GM21576 (cell line): ENCODE measurements around the gene SMAD2.
"Not testable (repeated sequence)": the region's sequence is repeated elsewhere in the genome, so short reads cannot be mapped to it uniquely, and the experiment has no call there.

Experiments
- ATAC-seq: cut with Tn5 transposase; IDR thresholded peaks from one replicate; pipeline ENCODE4 v1.9.1; 2021; ENCODE audit warnings: mild to moderate bottlenecking, moderate library complexity; ENCODE audit not compliant: unreplicated experiment

Gene SMAD2

GRCh38 chr18:47795434-47795814 is 135.0 kb downstream of the SMAD2 start:
- ATAC-seq: no peak

DNA sequence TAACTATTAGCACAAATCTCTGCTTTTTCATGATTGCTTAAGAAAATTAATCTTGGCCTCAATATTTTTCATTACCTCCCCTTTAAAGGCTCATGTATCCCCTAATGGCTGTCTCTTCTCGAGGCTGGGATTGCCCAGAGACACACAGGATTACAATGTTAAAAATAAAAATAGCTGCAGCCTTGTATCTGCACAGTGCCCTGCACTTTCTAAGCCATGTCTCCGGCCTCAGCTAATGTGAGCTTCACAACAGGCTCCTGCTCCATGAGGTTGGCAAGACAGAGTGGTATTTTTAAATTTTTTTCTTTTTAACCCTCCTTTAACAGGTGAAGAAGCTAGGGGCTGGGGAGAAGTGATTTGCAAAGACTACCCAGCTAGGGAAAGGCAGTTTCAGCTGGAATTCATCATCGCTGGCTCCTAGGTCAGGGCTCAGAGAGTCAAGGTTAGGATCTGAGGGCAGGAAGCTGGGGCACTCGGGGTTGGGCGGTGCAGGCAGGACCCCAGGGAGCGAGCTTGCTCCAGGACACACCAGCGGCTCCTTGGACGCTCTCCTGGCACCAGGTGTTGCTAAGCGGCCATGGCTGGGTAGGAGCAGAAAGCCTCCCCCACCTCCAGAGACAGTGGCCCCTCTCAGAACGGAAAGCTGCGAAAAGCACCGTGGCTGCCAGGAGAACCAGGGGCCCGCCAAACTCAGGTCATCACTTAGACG is 135.6 kb downstream of the SMAD2 start:
- ATAC-seq: no peak

GRCh38 chr18:47793609-47794008 is 136.8 kb downstream of the SMAD2 start:
- no peak for ATAC-seq

GRCh38 chr18:47791461-47791985 is 138.9 kb downstream of the SMAD2 start:
- ATAC-seq: no peak

- no peak for ATAC-seq
Observed at GRCh38 chr18:47790036-47790435, 140.4 kb downstream of the SMAD2 start.

DNA sequence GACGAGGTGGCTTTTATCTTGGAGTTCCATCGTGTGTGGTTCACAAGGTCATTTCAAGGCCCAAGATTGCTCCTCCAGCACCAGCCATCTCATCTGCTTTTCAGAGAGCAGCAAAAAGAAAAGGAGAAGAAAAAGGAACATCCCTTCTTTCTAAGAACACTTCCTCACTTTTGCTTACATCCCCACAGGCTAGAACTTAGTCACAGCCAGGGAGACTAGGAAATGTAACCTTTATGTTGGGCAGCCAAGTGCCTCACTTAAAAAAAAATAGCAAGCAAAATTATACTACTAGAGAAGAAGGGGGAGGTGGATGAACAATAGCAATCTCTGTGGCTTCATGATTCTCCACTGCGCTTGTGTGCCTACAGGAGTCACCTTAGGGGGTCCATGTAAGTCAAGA is 141.8 kb downstream of the SMAD2 start:
- ATAC-seq: no peak

- no peak for ATAC-seq
Observed at GRCh38 chr18:47781561-47781960, 148.9 kb downstream of the SMAD2 start.

DNA sequence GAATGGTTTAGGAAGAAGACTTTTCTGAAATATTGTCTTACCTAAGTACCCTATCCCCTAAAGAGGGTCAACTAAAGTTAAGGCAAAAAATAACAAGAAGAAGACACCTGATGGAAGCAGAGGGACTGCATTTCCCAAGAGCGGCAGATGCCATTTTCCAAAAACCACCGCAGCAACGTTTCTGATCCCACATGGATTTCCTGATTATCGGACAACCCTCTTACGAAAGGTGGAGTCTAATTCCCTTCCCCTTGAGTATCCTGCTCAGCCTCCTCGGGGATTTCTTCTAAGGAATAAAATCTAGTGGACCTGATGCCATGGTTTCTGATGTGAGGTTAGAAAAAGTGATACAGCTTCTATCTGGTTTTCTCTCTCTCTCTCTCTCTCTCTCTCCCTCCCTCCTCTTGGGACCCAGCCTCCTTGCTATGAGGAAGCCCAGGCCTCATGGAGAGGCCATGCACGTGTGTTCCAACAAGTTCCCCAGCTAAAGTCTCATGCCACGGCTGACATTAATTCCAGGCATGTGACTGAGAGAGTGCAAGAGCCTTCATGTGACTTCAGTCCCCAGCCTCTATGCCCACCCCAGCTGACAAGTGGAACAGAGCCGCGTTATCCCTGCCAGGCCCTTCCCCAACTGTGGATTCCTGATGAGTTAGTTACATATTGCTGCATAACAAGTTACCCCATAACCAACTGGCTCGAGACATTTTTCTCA is 150.3 kb downstream of the SMAD2 start:
- no peak for ATAC-seq

DNA sequence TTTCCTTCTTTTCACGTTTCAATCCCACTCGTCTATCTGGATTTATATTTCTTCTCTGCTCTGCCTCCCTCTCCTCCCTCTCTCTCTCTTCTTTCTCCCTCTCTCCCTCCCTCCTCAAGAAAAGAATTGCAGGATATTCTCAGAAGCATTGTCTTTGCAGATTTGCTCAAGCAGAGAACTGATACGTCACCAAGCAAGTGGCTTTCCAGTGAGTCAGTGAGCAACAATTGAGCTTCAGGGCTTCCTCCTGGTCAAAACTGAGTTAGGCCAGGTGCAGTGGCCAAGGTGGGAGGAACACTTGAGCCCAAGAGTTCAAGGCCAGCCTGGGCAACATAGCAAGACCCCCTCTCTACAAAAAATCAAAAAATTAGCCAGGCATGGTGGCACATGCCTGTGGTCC is 151.1 kb downstream of the SMAD2 start:
- no peak for ATAC-seq

DNA sequence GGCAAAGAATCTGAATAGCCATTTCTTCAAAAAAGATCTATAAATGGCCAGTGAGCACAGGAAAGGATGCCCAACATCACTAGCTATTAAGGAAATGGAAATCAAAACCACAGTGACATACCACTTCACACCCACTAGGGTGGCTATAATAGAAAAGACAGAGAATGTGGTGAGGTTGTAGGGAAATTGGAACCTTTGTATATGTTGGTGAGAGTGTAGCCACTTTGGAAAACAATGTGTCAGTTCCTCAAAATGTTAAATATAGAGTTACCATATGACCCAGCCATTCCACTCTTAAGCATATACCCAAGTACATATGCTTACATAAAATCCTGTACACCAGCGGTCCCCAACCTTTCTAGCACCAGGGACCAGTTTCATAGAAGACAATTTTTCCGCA is 152.8 kb downstream of the SMAD2 start:
- no peak for ATAC-seq

DNA sequence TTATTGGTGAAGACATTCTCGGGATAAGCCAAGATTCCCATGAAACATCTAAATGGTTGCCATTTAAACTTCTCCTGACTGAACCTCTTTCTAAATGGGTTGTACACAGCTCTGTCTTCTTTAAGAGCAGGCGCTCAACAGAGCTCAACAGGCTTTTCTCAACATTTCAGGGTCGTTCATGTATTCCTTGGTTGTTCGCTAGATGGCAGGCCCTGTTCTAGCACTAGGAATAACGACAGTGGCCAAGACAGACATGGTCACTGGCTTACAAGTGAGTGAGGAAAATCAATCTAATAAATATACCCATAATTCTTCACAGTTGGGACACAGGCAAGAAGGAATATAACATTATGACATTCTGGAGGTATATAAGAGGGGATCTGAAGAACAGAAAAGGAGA is 154.5 kb downstream of the SMAD2 start:
- ATAC-seq: no peak

GRCh38 chr18:47773931-47774330 is 156.5 kb downstream of the SMAD2 start:
- no peak for ATAC-seq

- no peak for ATAC-seq
Observed at GRCh38 chr18:47772374-47773248, 157.8 kb downstream of the SMAD2 start.

DNA sequence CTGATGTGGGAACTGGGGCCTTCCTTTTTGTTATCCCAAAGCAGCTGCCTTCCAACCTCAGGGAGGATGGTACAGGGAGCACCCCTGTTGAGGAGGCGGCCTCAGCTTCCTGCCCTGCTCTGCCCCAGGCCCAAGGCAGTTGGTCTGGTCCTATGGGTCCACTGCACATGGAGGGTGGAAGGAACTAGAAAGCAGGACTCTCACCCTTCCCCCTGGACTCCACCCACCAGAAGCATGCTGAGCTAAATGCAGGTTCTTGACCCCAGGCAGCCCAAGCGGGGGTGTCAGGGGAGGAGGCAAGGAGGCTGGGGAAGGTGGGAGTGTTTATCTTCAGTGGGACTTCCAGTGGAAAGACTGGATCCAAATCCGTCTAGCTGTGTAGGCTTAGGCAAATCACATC is 158.5 kb downstream of the SMAD2 start:
- no peak for ATAC-seq

DNA sequence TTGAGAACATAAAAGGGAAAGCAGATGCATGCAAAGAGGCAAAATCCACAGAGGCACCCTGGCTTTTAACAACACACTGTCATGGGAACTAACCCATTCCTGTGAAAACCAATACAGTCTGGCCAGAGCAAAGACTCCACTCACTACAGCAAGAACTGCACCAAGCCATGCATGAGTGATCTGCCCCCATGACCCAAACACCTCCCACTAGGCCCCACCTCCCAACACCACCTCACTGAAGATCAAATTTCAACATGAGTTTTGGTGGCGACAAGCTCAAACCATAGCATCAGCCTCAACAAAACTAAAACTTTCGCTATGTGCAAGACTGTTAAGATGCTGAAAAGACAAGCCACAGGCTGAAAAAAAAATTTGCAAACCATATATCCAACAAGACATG is 162.8 kb downstream of the SMAD2 start:
- no peak for ATAC-seq

- not testable (repeated sequence) for ATAC-seq
Observed at GRCh38 chr18:47767198-47767597, 163.3 kb downstream of the SMAD2 start.
